RPMI7951 (cell line): ENCODE results near the gene CHRM3. TPM values are rescaled to one million over a fixed set of nuclear protein-coding genes. Genes with fewer than 3 reads are reported as not detected.
"Not testable (repeated sequence)": the region's sequence is repeated elsewhere in the genome, so short reads cannot be mapped to it uniquely, and the experiment has no call there.

Experiments used
- DNase-seq: peaks from one replicate; pipeline ENCODE4 v3.0.0-alpha.2; 2012; ENCODE audit warnings: low read depth
- total RNA-seq: library from RNA; depleted of rRNA; stranded (reverse); fragments of >200 nt; shearing (Covaris generic); gene quantifications from 2 replicates; pipeline ENCODE4 v1.2.3, GENCODE V29; 2014; rRNA removed

Gene CHRM3
- total RNA-seq: 0.12 TPM in 1 of 2 replicates, not detected in the other

DNA sequence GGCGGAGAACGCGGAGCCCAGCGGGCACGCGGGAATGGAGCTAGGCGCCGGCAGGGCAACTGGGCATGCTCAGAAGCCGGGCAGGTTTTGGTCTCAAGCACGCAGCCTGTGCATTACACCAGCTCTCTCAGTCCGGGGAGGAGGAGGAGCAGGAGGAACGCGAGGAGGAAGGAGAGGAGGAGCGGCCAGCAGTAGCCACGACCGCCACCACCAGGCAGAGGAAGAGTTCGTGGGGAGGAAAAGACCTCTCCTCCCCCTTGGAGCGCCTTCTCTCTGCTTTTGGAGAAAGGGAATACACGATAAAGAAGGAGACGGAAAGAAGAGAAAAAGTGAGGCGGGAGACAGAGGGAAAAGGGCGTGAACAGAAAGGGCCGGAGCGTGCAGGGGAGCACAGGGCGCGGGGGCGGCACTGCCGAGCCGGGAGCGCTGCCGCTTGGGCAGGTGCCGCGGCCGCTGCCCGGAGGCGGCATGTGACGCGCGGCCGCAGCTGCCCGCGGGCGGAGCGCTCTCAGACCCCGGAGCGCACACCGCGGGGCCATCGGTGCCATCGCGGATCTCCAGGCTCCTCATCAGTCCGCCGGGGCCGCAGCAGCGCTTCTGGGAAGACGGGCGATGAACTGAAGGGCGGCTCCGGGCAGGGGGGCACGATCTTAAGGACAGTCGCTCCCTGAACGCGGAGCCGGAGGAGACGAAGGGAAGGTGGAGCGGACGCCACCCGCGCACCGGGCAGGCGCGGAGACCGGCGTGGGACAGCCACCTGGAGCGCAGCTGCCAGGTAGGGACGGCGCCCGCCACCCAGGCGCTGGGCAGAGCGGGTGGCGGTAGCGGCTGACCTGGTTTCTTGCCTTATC, at the start of gene CHRM3:
Gene CHRM3 (plus strand): TSS at position 116 of the 851 bp plus-strand sequence. CDS start 520,884 bp downstream, outside the sequence.
- no peak for DNase-seq

DNA sequence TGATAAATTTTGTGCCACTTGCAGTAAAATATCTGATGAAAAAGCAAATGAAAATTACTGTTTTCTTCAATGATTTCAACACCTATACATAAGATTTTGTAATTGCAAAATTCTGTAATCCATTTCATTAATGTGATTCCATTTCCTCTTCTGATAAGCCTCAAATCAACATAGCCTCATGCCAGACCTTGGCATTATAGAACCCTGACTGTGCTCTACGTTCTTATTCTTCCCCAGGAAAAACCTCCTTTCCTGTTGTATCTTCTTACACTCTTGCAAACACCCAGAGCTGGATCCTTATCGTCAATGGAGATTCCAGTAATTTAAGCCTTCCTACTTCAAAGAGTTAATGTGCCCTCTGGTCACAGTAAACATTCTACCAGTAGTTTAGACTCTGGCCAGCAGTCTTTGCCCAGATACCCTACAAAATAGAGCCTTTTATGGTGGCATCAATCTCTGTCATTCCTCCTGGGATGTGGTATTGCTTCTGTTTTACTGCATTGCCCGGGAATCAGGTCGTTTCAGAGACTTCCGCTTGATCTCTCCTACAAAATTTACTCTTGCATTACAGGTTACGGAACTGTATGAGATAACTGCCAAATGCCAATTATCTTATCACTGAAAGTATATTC, 48.5 kb upstream of the CHRM3 start:
- DNase-seq: no peak

DNA sequence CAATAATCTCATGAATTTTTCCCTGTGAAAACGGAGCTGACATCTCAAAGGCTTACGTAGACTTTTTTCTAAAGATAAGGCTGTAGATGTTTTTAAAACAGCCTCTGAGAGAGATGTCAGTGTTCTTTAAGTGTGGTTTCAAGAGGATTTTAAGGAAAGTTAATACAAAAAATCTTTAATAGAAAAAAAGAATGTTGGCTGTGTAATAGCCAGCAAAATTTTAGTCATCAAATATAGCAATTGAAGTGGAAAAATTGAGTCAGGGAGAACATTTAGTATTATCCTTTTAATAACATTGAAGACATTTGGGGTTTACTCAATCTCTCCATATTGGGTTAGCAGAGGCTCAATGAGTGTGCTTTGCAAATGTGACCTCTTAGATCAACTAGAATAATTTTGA, 38.6 kb upstream of the CHRM3 start:
- DNase-seq: no peak

DNA sequence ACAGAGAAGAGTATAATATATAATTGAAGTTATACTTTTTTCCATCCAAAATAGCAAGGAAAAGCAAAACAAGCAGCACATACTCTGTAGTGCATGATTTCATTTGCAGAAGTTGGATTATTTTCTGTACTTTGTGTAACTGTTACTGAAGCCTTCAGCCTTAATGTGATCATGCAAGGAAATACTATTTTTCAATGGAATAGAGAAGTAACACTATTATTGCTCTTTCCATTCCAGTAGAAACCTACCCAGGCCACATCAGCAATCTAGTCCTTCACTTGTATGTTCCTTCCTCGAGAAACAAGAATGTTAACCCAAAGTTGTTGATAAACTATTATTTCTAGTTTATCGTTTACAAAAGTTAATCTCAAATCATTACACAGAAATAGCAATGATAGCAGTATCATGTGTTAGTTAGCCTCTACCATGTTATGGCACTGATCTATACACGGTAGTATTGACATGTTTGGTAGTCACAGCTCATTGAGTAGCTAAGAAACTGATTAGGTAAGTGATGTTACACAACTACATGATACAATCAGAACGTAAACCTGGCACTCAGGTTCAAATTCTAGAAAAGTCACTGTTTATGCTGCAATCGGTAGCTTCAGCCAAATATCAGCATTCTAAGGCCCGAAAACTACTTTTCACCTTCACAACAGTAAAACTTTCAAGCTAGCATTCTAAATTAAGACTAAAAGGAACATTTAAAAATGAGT, 37.6 kb upstream of the CHRM3 start:
- no peak for DNase-seq

DNA sequence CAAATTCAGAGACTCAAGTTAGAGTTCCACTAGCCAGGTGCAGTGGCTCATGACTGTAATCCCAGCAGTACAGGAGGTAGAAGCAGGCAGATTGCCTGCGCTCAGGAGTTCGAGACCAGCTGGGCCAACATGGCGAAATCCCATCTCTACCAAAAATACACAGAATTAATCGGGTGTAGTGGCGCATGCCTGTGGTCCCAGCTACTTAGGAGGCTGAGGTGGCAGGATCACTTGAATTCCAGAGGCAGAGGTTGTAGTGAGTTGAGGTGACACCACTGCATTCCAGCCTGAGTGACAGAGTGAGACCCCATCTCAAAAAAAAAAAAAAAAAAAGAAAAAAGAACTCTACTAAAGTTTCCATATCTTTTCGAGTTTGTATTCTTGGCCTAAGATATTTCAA, 36.7 kb upstream of the CHRM3 start:
- no peak for DNase-seq

DNA sequence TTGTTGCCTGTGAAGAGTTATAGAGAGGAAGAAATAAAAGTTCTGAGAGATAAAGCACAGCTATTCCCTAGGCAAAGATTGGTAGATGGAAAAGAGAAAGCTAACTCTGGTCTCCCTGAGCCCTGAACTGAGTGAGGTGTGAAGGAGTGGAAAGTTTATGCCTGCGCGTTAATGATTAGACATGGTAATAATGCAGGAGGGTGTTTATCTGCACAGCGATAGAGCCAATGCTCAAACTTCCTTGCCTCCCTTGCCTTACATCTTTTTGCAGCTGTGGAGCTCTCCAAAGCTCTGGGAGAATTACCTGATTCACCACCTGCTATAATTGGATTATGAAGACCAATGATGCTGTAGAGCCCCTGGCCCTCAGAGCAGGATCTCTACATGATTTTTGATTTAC, 32.8 kb upstream of the CHRM3 start:
- no peak for DNase-seq

DNA sequence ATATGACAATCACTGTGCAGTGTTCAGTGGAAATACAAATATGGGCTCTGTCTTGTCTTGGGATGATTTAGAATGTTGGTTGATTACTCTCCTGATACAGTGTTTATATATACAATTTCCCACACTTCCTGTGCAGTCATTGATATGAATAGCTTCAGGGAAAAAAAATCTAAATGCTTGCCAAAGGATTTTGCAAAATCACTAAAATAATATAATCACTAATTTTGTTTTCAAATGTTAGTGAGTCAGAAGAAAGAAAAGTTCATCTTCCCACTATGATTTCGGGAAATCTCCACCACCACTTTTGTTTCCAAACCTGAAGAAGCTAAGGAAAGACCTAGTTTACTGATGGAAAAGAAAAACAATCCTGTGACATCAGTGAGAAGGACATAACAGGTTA, 32.1 kb upstream of the CHRM3 start:
- DNase-seq: no peak

DNA sequence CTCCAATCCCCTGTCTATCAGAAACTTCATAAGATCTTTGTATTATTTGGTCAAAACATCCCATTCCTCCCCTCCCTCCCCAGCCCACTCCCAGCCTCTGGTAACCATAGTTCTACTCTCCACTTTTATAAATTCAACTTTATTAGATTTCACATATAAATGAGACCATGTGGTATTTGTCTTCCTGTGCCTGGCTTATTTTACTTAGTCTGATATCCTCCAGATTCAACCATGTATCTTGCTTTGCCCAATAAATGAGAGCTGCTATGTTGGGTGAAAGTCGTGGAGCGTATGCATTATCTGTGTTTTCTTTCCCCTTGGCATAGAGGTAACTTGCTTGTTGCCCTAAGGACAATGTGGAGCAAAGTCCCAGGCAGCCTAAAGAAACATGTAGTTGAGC, 28.5 kb upstream of the CHRM3 start:
- DNase-seq: no peak

DNA sequence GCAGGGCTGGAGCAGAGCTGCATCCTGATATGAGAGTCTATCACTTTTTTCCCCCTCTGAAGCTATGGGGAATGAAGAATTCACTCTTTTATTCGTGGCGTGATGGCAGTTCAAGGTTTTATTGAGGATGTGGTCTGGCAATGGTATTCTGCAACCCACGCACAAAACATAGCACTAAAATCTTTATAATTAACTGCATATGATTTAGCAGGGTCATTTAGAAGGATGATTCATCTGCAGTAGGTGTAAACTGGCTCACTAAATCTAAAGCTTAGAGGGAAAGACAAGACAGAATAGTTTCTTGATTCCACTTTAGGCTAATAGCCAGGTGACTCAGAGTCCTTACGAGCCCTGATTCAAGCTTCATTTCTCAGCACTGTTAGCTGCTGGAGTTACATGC, 25.0 kb upstream of the CHRM3 start:
- peak; percentile 48 for DNase-seq

DNA sequence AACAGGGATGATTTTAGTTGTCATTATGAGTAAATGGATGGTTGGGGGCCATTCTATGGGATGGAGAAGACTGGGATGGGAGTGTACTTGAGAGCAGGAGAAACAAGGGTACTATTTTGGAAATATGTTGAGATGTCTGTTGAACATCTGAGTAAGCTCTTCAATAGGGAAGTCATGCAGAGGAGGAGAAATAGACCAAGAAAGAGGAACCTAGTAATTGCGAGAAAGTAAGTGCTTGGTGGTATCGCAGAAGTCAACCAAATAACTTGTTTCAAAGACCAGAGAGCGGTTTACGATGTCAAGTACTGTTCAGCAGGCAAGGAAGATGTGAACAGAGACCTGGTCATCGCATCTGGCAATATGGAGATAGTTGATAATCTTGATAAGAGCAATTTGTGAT, 22.4 kb upstream of the CHRM3 start:
- no peak for DNase-seq

DNA sequence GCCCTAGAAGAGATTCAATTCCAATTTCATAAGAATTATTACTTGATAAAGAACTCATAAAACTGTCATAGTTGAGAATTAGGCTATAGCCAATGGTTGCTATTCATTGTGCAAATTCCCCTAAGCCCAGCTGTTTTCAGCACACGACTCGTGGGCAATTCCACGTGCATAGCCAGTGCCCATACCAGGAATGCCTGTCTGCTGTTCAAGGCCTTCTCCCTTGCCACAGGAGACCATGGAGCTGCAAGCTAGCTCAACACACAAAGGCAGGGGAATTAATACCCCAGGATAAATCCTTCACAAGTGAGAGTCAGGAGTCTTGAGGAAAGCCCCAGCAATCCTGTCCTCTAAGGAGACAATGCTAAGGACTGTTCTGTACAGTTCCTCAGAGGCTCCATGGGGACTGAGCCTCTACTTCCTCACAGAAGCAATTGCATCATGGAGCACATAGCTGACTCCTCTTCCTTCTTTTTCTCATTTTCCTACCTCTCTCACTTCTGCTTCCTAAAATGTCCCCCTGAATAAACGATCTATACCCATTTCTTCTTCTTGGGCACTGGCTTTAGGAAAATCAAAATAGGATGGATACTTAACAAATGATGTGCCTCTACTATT, 19.1 kb upstream of the CHRM3 start:
- no peak for DNase-seq

DNA sequence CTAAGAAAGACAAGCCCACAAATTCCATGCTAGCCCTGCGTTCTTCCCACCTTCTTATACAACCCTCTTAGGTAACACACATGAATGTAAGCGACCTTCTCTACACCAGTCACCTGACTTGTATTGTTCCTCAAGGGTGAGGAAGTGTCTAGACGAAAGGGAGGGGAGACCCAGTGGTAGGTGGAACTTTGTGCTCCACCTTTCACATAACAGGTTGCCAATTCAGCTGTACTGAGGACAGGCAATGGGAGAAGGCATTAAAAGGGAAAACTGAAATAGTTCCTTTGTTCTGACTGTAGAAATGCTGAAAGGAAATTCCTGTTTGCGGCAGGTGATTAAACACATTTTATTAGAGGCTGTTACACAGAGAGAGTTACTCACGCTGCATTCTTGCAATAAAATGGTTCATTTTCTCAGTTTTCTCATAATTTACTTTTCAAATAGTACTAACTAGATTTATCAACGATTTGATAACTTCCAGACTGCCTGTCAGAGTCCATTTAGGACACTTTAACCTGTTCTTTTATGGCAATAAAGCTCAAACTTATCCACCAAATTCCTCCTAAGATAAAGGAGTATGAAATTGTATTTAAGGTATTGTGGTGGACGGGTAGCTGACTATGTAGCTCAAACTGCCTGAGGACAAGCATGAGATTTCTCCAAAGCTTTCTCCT, 17.8 kb upstream of the CHRM3 start:
- no peak for DNase-seq

DNA sequence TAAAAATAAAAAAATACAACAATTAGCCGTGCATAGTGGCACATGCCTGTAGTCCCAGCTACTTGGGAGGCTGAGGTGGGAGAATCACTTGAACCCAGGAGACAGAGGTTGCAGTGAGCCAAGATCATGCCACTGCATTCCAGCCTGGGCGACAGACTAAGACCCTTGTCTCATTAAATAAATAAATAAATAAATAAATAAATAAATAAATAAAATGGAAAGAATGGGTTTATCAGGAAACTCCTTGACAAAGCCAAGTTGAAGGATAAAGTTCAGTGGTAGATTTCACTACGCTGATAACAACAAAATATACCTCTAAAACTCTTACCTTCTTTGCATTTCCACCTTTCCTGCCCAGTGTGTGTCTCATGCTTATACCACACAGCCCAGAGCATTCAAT, 15.5 kb upstream of the CHRM3 start:
- DNase-seq: not testable (repeated sequence)

DNA sequence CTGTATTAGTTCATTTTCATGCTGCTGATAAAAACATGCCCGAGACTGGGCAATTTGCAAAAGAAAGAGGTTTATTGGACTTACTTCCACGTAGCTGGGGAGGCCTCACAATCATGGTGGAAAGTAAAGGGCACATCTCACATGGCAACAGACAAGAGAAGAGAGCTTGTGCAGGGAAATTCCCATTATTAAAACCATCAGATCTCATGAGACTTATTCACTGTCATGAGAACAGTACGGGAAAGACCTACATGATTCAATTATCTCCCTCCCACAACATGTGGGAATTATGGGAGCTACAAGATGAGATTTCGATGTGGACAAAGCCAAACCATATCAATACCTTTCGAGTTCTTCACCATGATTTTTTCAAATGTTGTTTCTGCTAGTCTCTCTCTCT, 3.7 kb upstream of the CHRM3 start:
- DNase-seq: no peak

DNA sequence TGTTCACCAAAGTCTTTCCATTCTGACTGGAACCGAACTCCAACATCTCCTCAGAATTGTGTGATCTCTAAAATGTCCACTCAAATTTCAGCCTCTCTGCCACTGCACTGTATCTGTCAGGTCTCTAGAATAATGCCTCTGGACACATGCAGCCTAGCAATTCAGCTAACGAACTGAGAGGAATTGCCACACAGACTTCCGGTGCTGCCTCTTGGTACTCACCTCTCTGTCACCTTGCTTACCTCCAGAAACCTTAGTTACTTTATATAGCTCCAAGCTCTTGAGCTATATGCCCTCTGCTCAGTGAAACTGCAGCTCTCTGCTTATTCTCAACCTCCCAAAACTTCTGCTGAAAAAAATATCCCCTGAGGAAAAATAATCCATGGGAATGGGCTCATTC, 2.7 kb upstream of the CHRM3 start:
- DNase-seq: no peak

DNA sequence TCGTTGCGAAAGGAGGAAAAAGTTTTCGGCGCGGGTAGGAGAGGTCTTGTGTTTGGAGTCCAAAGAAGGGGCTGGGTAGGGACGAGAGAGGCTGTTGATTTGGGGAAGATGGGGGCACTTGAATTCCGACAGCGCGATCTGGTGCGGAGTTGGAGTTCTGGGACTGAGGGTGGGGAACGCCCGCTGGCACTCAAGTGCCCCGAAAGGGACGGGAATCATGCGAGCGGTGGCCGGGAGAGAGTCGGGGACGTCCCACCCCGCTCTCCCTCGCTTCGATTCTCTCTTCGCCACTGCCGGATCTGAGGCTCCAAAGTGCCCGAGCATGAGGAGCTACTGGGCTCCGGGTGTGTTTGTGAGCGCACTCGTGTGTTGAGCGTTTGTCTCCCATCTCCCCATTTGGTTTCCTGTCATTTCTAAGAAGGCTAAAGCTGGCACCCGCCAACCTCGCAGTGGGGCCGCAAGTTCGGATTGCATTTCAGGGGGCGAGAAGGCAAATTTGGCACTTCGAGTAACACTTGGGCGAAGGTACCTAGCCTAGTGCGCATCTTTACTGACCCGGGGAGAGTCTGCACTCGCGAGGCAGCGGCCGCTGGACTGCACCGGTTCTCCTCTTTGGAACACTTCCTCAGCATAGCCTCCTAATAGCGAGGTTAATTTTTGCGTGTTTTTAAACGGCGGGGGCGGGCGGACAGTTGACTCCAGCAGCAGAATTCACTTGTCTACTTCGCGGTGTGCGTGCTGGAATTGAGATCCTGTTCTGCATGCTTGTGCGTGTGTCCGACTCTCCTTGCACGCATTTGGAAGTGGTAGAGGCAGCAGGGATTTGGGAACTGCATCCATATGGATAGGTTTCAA, 1.2 kb downstream of the CHRM3 start:
- no peak for DNase-seq

DNA sequence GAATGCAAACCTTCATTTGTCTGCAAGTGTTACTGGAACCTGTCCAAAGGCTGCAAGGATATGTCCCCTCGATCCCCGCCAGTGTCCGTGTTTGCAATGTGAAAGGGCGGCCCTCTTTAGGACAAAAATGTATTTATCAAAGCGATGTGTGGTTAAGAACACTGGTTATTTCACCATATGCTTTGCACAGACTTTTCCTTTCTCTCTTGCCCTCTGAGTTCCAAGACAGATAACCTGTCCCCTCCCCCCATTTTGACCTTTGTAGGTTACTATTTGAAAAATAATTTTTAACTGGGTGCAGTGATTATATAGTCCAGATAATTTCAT, 1.8 kb downstream of the CHRM3 start:
- no peak for DNase-seq

DNA sequence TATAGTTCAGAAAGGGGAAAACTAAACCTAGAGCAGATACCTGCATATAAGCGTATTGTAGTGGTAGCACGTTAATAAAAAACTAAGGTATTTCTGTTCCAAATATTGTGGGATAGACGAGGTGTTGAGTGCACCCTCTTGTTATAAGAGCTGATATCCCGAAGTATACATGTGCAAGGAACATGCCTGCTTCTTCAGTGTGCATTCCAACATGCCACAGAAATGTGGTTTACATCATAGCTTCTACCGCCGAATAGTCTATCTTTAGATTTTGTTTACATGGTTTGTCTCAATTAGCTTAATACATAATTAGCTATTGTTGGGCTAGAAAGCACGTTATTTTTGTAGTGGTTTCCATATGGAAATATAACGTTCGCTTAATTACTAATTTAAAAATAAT, 2.2 kb downstream of the CHRM3 start:
- no peak for DNase-seq

DNA sequence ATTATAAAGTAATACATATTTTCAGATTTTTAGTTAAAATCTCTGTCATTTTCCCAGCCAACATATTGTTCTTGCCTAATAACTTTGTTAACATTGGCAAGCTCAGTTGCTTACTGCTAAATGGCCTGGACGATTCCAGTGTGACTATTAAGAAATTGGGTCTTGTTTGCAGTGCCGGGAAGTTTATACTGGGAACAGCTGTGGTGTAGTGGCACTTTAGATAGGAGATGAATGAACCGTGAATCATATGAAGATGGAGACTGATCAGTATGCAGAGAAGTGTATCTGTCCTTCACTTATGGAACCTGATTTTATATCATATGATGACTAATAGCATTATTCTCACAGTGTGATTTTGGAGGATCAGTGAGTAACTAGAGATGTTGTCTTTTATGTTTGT, 3.3 kb downstream of the CHRM3 start:
- DNase-seq: no peak

DNA sequence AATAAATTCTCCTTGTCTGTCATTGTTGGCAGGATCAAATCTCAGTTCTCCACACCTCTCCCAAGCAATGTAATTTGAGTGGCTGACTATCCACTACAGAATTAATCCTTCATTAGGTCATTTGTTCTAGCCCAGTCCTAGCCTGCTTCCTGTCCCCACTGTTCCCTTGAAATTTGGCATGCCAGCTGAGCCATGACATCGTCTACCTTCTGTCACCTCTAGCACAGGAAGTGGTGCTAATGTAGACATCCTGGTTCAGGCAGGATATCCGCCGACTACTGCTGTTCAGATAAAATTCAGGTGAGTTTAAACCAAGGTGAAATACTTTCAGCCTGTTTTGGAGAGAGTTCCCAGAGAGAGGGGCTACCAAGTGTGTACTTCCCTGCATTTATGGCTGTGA, 5.9 kb downstream of the CHRM3 start:
- no peak for DNase-seq

DNA sequence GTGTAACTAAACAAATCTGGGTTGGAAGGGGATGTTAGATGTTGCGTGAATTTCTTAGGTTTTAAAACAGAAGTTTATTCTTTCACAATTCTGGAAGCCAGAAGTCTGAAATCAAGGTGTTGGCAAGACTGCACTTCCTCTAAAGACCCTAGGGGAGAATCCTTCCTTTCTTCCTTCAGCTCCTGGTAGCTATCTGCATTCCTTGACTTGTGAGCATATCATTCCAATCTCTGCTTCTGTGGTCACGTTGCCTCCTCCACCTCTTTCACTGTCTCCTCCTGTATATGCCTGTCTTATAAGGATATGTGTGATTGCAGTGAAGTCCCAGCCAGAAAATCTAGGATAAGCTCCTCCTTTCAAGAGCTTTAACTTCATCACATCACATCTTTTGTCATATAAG, 7.7 kb downstream of the CHRM3 start:
- DNase-seq: no peak
